Fibroblast of villous mesenchyme (primary cell): ENCODE results near the gene TCOF1. TPM values are rescaled to one million over a fixed set of nuclear protein-coding genes. Genes with fewer than 3 reads are reported as not detected.

Experiments
- total RNA-seq: library from RNA; depleted of rRNA; stranded (reverse); fragments of >200 nt; gene quantifications from 2 replicates; pipeline ENCODE4 v1.2.3, GENCODE V29; 2012

TCOF1 gene
- total RNA-seq, 1 donor: 23.7 TPM

Other genes starting within 250 kb of the TCOF1 start
- gene PDGFRB, start 201.9 kb upstream of the TCOF1 start, total RNA-seq: 341 TPM in 2 replicates
- gene CDX1, start 190.9 kb upstream of the TCOF1 start, total RNA-seq: under 0.01 and 0.64 TPM in 2 replicates
- gene SLC6A7, start 167.6 kb upstream of the TCOF1 start, total RNA-seq: under 0.01 TPM in 2 replicates
- gene CAMK2A, start 67.9 kb upstream of the TCOF1 start, total RNA-seq: 1.3 TPM in 2 replicates
- gene ARSI, start 54.8 kb upstream of the TCOF1 start, total RNA-seq: 13.8 and 23.5 TPM in 2 replicates
- gene CD74, start 55.2 kb downstream of the TCOF1 start, total RNA-seq: 0.32 and 3.0 TPM in 2 replicates
- 1,744 and 3,299 TPM in 2 replicates for gene RPS14, start 92.0 kb downstream of the TCOF1 start, total RNA-seq
- 87.2 and 89.5 TPM in 2 replicates for gene NDST1, start 150.4 kb downstream of the TCOF1 start, total RNA-seq